GM23248 (cell line): ENCODE measurements around the gene TRERF1. TPM values are rescaled to one million over a fixed set of nuclear protein-coding genes. Genes with fewer than 3 reads are reported as not detected.

Source experiments
- DNase-seq: peaks from one replicate; pipeline ENCODE4 v3.0.0-alpha.2; 2015
- H2AFZ ChIP-seq: fragments of 200-600 bp; sonication (generic); 2 replicates; pipeline ENCODE4 v1.6.1; 2016; ENCODE audit warnings: antibody characterized with exemption
- H3F3A ChIP-seq: fragments of 200-600 bp; sonication (generic); 2 replicates; pipeline ENCODE4 v1.6.1; 2016; ENCODE audit warnings: mild to moderate bottlenecking, antibody characterized with exemption, mixed run types; ENCODE audit not compliant: insufficient read depth
- H3K27ac ChIP-seq: fragments of 200-600 bp; sonication (generic); 2 replicates; pipeline ENCODE4 v1.5.1; 2016; ENCODE audit warnings: mild to moderate bottlenecking
- H3K27me3 ChIP-seq: fragments of 200-600 bp; sonication (generic); replicated peaks from 2 replicates; pipeline ENCODE4 v1.6.1; 2016; ENCODE audit warnings: mild to moderate bottlenecking; ENCODE audit not compliant: insufficient read depth
- H3K36me3 ChIP-seq: fragments of 200-600 bp; sonication (generic); 2 replicates; pipeline ENCODE4 v1.6.1; 2016; ENCODE audit warnings: low read depth, mild to moderate bottlenecking
- H3K4me1 ChIP-seq: fragments of 200-600 bp; sonication (generic); 2 replicates; pipeline ENCODE4 v1.6.1; 2016; ENCODE audit warnings: mild to moderate bottlenecking; ENCODE audit not compliant: insufficient read depth
- H3K4me2 ChIP-seq: fragments of 200-600 bp; sonication (generic); one replicate; pipeline ENCODE4 v1.6.1; 2016; ENCODE audit warnings: mild to moderate bottlenecking; ENCODE audit not compliant: unreplicated experiment
- H3K4me3 ChIP-seq: fragments of 200-600 bp; sonication (generic); 2 replicates; pipeline ENCODE4 v1.5.1; 2016; ENCODE audit warnings: mild to moderate bottlenecking
- H3K79me2 ChIP-seq: fragments of 200-600 bp; sonication (generic); 2 replicates; pipeline ENCODE4 v1.6.1; 2016; ENCODE audit warnings: mild to moderate bottlenecking; ENCODE audit not compliant: insufficient read depth
- H3K9ac ChIP-seq: fragments of 200-600 bp; sonication (generic); 2 replicates; pipeline ENCODE4 v1.6.1; 2016; ENCODE audit warnings: mild to moderate bottlenecking
- H3K9me2 ChIP-seq: fragments of 200-600 bp; sonication (generic); 2 replicates; pipeline ENCODE4 v1.6.1; 2016; ENCODE audit warnings: mixed run types, mild to moderate bottlenecking, moderate library complexity; ENCODE audit not compliant: insufficient read depth
- H3K9me3 ChIP-seq: fragments of 200-600 bp; sonication (generic); one replicate; pipeline ENCODE4 v1.6.1; 2017; ENCODE audit warnings: low read depth
- H4K20me1 ChIP-seq: fragments of 200-600 bp; sonication (generic); 2 replicates; pipeline ENCODE4 v1.6.0; 2016; ENCODE audit not compliant: insufficient read depth
- EZH2 ChIP-seq: fragments of 200-600 bp; sonication (generic); IDR thresholded peaks from 2 replicates; pipeline ENCODE4 v1.6.1; 2018; ENCODE audit warnings: antibody characterized with exemption, mild to moderate bottlenecking; ENCODE audit not compliant: insufficient read depth, poor library complexity, severe bottlenecking
- EZH2phosphoT487 ChIP-seq: fragments of 200-600 bp; sonication (generic); IDR thresholded peaks from 2 replicates; pipeline ENCODE4 v1.6.1; 2018; ENCODE audit warnings: antibody characterized with exemption, moderate library complexity, mild to moderate bottlenecking, low read depth; ENCODE audit not compliant: insufficient read depth
- WGBS, 2 experiments: methylation state at CpG; one replicate each; pipeline ENCODE4 v1.1.6; 2015 to 2017; ENCODE audit warnings: low lambda C conversion rate in 2 of 2, low coverage in 1 of 2; ENCODE audit errors: missing lambda C conversion rate in 2 of 2; 5-methylcytosine and 5-hydroxymethylcytosine counted together
- in situ Hi-C: fragments of 300-500 bp; cut with MboI; formaldehyde crosslinking; loops from 2 replicates; pipeline ENCODE4 v1.15.0; 2020
- polyA plus RNA-seq: library from polyadenylated mRNA; unstranded; fragments of >200 nt; fragmentation: Nextera tagmentation; extraction: Ambion mirVana; gene quantifications from 2 replicates; pipeline ENCODE4 v1.2.1, GENCODE V29; 2016
- total RNA-seq: library from RNA; depleted of rRNA; stranded (reverse); fragments of >200 nt; shearing (Covaris generic); gene quantifications from 2 replicates; pipeline ENCODE4 v1.2.3, GENCODE V29; 2014

TRERF1 gene
- total and polyA plus RNA-seq, 2 experiments from 2014 or later = 2.7 to 3.1 TPM

DNA sequence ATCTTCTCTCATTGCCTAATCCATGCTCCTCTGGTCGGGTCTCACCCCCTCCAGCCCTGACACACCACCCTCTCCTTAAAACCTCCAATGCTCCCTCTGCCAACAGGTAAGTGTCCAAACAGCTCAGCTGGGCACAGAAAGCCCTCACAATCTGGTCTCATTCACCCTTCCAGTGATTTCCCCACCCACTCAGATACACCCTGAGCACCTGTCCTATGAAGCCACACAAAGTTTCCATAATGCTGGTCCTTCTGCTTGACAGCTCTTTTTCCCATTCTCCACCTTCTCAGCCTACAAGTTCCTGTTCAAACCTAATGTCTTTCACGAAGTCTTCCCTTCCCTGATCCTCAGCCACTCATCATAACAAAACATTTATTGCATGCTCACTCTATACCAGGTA is 164.0 kb downstream of the TRERF1 start:
- in situ Hi-C loops = no loop called here
- 76 to 79% methylated on average over 2 of the region's 2 CpGs for WGBS, 2 experiments
- H3F3A ChIP-seq = 0 out of 2 replicates have a peak, but pooled peaks cover 3% of the 10 kb centered on the region
- no peak for TF ChIP-seq EZH2
- no peak for TF ChIP-seq EZH2phosphoT487
- H3K9ac ChIP-seq = no peak overlapping the region
- no peaks in the 10 kb centered on the region for H3K27me3 ChIP-seq
- H3K4me2 ChIP-seq = no peak overlapping the region
- no peaks in the 10 kb centered on the region for H3K36me3 ChIP-seq
- no peaks in the 10 kb centered on the region for H3K9me3 ChIP-seq
- no peak overlapping the region for H3K27ac ChIP-seq
- no peaks in the 10 kb centered on the region for H3K9me2 ChIP-seq
- no peak overlapping the region for H2AFZ ChIP-seq
- peaks cover 4% of the 10 kb centered on the region; the same call in 1 of the 2 replicates for H3K4me1 ChIP-seq
- no peak overlapping the region for H3K4me3 ChIP-seq
- 0 out of 2 replicates have a peak, but pooled peaks cover 8% of the 10 kb centered on the region for H3K79me2 ChIP-seq
- H4K20me1 ChIP-seq = no peaks in the 10 kb centered on the region
- no peak for DNase-seq

- no peak overlapping the region for H3K9ac ChIP-seq
- TF ChIP-seq EZH2phosphoT487 = no peak
- TF ChIP-seq EZH2 = no peak
- WGBS, 2 experiments = 75 to 78% methylated on average over 7 of the region's 7 CpGs
Observed at GRCh38 chr6:42281570-42281969, 170.2 kb downstream of the TRERF1 start.

GRCh38 chr6:42280966-42281533 is 170.7 kb downstream of the TRERF1 start:
- Histone ChIP-seq H3K4me2 (no peak overlapping the region), H4K20me1 (no peaks in the 10 kb centered on the region), H3K27ac (no peak overlapping the region), H3K9me2 (no peaks in the 10 kb centered on the region), H3K4me1 (peaks cover 8% of the 10 kb centered on the region), H3K9me3 (no peaks in the 10 kb centered on the region), H3K4me3 (no peak overlapping the region), H3F3A (no peaks in the 10 kb centered on the region), H3K36me3 (no peaks in the 10 kb centered on the region), H3K79me2 (peaks cover 6% of the 10 kb centered on the region; the same call in 1 of the 2 replicates), H3K27me3 (no peaks in the 10 kb centered on the region), H2AFZ (no peak overlapping the region), H3K9ac (no peak overlapping the region)
- WGBS, 2 experiments = 98 to 99% methylated on average over 5 of the region's 5 CpGs
- no peak for DNase-seq
- in situ Hi-C loops = no loop called here
- no peak for TF ChIP-seq EZH2
- TF ChIP-seq EZH2phosphoT487 = no peak

More at GRCh38 chr6:42281570-42281969, 170.2 kb downstream of the TRERF1 start:
- Histone ChIP-seq H3K9me3 (no peaks in the 10 kb centered on the region), H3K4me3 (no peak overlapping the region), H3K27me3 (no peaks in the 10 kb centered on the region), H3K4me2 (no peak overlapping the region), H3F3A (no peaks in the 10 kb centered on the region), H3K79me2 (peaks cover 6% of the 10 kb centered on the region; the same call in 1 of the 2 replicates), H4K20me1 (no peaks in the 10 kb centered on the region), H3K36me3 (no peaks in the 10 kb centered on the region), H3K9me2 (no peaks in the 10 kb centered on the region), H3K27ac (no peak overlapping the region), H2AFZ (no peak overlapping the region), H3K4me1 (peaks cover 8% of the 10 kb centered on the region)
- no peak for DNase-seq
- in situ Hi-C loops = no loop called here

GRCh38 chr6:42279966-42280629 is 171.6 kb downstream of the TRERF1 start:
- no peak overlapping the region for H3K9ac ChIP-seq
- H3K27ac ChIP-seq = no peak overlapping the region
- DNase-seq = peak; percentile 35
- H3K36me3 ChIP-seq = no peaks in the 10 kb centered on the region
- H4K20me1 ChIP-seq = no peaks in the 10 kb centered on the region
- peaks cover 6% of the 10 kb centered on the region; the same call in 1 of the 2 replicates for H3K79me2 ChIP-seq
- H3K4me2 ChIP-seq = no peak overlapping the region
- H3F3A ChIP-seq = no peaks in the 10 kb centered on the region
- H3K4me3 ChIP-seq = no peak overlapping the region
- in situ Hi-C loops = no loop called here
- H3K9me2 ChIP-seq = no peaks in the 10 kb centered on the region
- no peaks in the 10 kb centered on the region for H3K9me3 ChIP-seq
- H3K4me1 ChIP-seq = peaks cover 8% of the 10 kb centered on the region
- no peak overlapping the region for H2AFZ ChIP-seq
- TF ChIP-seq EZH2 (no peak), EZH2phosphoT487 (no peak)
- 81 to 87% methylated on average over 24 of the region's 24 CpGs for WGBS, 2 experiments
- no peaks in the 10 kb centered on the region for H3K27me3 ChIP-seq
